ENCODE measurements around the gene NIBAN1.

NIBAN1 gene

DNA sequence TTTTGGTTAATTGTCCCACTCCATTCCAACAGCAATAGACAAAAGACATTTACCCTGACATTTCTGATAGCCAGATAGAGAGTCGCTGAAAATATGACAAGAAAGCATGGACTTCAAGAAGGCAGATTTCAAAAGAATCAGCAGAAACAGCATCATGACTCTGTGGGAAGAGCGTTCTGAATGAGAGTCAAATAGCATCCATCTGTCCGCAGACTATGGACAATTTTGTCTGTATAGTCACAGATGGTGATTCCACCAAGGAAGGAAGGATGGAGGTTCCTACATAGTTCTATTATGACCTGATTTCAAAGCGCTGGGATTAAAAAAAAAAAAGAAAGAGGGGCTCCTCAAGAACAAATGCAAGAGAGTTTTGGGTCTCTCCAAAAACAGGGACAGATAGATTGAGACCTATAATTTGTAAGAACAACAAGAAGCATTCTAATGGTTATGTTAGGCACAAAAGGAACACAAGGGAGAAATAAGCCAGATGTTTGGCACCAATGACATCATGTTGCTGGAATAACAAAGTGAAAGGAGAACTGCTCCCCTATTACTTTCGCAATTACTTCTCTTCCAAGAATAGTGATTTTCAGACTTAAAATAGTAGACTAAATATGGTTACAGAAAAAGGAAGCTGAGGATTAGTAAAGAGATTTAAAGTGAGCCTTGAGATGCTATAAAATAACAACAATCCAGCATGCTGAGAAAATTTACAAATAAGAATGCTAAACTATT, 28.5 kb downstream of the NIBAN1 start:
- no CpG with 5 or more reads among the region's 5 CpGs for WGBS (ENCODE audit: insufficient coverage, insufficient read length)
- Histone ChIP-seq H3K4me3 (ENCODE audit: low read length) (no peak overlapping the region), H3K36me3 (ENCODE audit: control insufficient read depth, insufficient read depth, low read length) (no peaks in the 10 kb centered on the region), H3K27ac (ENCODE audit: low read length) (no peak overlapping the region), H3K27me3 (ENCODE audit: control insufficient read depth, insufficient read depth, low read length) (no peaks in the 10 kb centered on the region), H3K9me3 (ENCODE audit: control insufficient read depth, insufficient read depth, low read length) (no peaks in the 10 kb centered on the region), H3K4me1 (ENCODE audit: control insufficient read depth, insufficient read depth, low read length) (no peaks in the 10 kb centered on the region; the same call in 1 of the 2 replicates)
- DNase-seq (ENCODE audit: low read depth, low spot score): no peak

DNA sequence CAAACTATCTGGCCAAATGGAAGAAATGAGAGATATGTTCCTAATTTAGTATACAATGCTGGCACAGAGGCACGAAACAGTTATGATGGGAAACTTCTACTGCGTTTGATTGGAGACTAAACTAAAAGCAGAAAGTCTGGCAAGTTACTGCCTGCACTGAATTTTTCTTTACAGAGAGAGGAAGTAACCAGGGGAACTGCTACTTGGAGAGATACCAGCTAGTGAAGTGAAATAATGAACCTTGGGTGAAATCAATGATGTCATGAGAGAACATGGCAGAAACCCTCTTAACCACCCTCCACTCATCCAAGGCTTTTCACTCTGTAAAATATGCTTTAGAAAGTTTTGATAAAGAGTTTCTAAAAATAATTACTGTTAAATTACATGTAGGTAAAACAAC, 29.3 kb downstream of the NIBAN1 start:
- Histone ChIP-seq H3K4me3 (ENCODE audit: low read length) (no peak overlapping the region), H3K27me3 (ENCODE audit: control insufficient read depth, insufficient read depth, low read length) (no peaks in the 10 kb centered on the region), H3K27ac (ENCODE audit: low read length) (no peak overlapping the region), H3K36me3 (ENCODE audit: control insufficient read depth, insufficient read depth, low read length) (no peaks in the 10 kb centered on the region), H3K9me3 (ENCODE audit: control insufficient read depth, insufficient read depth, low read length) (no peaks in the 10 kb centered on the region), H3K4me1 (ENCODE audit: control insufficient read depth, insufficient read depth, low read length) (no peaks in the 10 kb centered on the region; the same call in 1 of the 2 replicates)
- WGBS (ENCODE audit: insufficient coverage, insufficient read length): no CpG with 5 or more reads among the region's 2 CpGs
- DNase-seq (ENCODE audit: low read depth, low spot score): no peak

DNA sequence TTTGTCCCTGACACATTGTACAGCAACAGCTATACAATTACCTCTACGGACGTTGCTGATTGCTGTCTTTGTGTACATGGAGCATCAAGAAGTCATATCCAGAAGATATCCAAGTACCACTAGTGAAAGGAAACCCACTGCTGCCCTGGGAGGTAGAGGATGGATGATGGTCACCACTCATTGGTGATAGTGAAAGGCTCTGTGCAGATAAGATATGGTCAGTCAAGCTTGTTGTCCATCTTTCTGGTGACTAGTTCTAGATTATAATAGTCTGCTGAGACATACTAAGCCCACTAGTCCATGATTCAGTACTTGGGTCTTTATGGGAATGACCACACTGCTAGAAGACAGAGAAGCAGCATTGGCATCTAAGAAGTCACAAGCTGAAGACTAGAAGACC, 30.3 kb downstream of the NIBAN1 start:
- no CpG with 5 or more reads among the region's 2 CpGs for WGBS (ENCODE audit: insufficient coverage, insufficient read length)
- H3K36me3 ChIP-seq (ENCODE audit: control insufficient read depth, insufficient read depth, low read length): no peaks in the 10 kb centered on the region
- no peaks in the 10 kb centered on the region; the same call in 1 of the 2 replicates for H3K4me1 ChIP-seq (ENCODE audit: control insufficient read depth, insufficient read depth, low read length)
- no peak for DNase-seq (ENCODE audit: low read depth, low spot score)
- no peak overlapping the region for H3K27ac ChIP-seq (ENCODE audit: low read length)
- H3K27me3 ChIP-seq (ENCODE audit: control insufficient read depth, insufficient read depth, low read length): 0 out of 2 replicates have a peak, but pooled peaks cover 2% of the 10 kb centered on the region
- H3K4me3 ChIP-seq (ENCODE audit: low read length): no peak overlapping the region
- H3K9me3 ChIP-seq (ENCODE audit: control insufficient read depth, insufficient read depth, low read length): no peaks in the 10 kb centered on the region

DNA sequence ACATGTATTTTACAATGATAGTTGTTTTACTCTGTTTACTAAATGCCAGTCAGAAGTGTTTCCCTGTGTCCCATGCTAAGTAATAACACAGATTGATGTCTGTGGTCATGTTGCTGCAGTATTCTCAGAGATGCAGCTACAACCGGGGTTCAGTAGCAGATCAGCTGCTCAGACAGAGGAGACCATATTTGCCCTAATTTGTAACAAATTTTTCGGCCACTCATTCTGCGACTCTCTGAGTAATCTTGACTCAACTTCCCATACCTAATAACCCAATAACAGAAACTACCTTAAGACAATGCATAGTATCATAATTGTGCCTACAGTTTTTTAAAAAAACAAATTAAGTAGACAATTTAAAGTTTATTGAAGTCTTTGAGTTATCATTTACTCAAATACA, 32.6 kb downstream of the NIBAN1 start:
- H3K4me1 ChIP-seq (ENCODE audit: control insufficient read depth, insufficient read depth, low read length): no peaks in the 10 kb centered on the region; the same call in 1 of the 2 replicates
- WGBS (ENCODE audit: insufficient coverage, insufficient read length): no CpG with 5 or more reads among the region's 3 CpGs
- no peaks in the 10 kb centered on the region for H3K36me3 ChIP-seq (ENCODE audit: control insufficient read depth, insufficient read depth, low read length)
- no peaks in the 10 kb centered on the region for H3K9me3 ChIP-seq (ENCODE audit: control insufficient read depth, insufficient read depth, low read length)
- H3K27ac ChIP-seq (ENCODE audit: low read length): no peak overlapping the region
- H3K4me3 ChIP-seq (ENCODE audit: low read length): no peak overlapping the region
- H3K27me3 ChIP-seq (ENCODE audit: control insufficient read depth, insufficient read depth, low read length): 0 out of 2 replicates have a peak, but pooled peaks cover 2% of the 10 kb centered on the region
- no peak for DNase-seq (ENCODE audit: low read depth, low spot score)

DNA sequence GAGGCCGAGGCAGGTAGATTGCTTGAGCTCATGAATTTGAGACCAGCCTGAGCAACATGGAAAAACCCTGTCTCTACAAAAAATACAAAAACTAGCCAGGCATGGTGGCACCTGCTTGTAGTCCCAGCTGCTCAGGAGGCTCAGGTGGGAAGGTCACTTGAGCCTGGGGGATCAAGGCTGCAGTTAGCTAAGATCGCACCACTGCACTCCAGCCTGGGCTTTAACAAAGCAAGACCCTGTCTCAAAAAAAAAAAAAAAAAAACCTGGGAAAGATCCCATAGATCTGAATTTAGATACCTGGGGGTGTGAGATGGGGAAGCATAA, 32.9 kb downstream of the NIBAN1 start:
- no peaks in the 10 kb centered on the region for H3K36me3 ChIP-seq (ENCODE audit: control insufficient read depth, insufficient read depth, low read length)
- no peak overlapping the region for H3K27ac ChIP-seq (ENCODE audit: low read length)
- WGBS (ENCODE audit: insufficient coverage, insufficient read length): no CpG with 5 or more reads among the region's 2 CpGs
- DNase-seq (ENCODE audit: low read depth, low spot score): no peak
- H3K4me1 ChIP-seq (ENCODE audit: control insufficient read depth, insufficient read depth, low read length): no peaks in the 10 kb centered on the region; the same call in 1 of the 2 replicates
- no peak overlapping the region for H3K4me3 ChIP-seq (ENCODE audit: low read length)
- 0 out of 2 replicates have a peak, but pooled peaks cover 2% of the 10 kb centered on the region for H3K27me3 ChIP-seq (ENCODE audit: control insufficient read depth, insufficient read depth, low read length)
- no peaks in the 10 kb centered on the region for H3K9me3 ChIP-seq (ENCODE audit: control insufficient read depth, insufficient read depth, low read length)

GRCh38 chr1:184940694-184941409, 33.5 kb downstream of the NIBAN1 start:
- no peaks in the 10 kb centered on the region for H3K9me3 ChIP-seq (ENCODE audit: control insufficient read depth, insufficient read depth, low read length)
- H3K36me3 ChIP-seq (ENCODE audit: control insufficient read depth, insufficient read depth, low read length): no peaks in the 10 kb centered on the region
- no peak for DNase-seq (ENCODE audit: low read depth, low spot score)
- no peaks in the 10 kb centered on the region for H3K4me1 ChIP-seq (ENCODE audit: control insufficient read depth, insufficient read depth, low read length)
- no CpG with 5 or more reads among the region's 8 CpGs for WGBS (ENCODE audit: insufficient coverage, insufficient read length)
- H3K27me3 ChIP-seq (ENCODE audit: control insufficient read depth, insufficient read depth, low read length): 0 out of 2 replicates have a peak, but pooled peaks cover 2% of the 10 kb centered on the region
- H3K27ac ChIP-seq (ENCODE audit: low read length): no peak overlapping the region
- H3K4me3 ChIP-seq (ENCODE audit: low read length): no peak overlapping the region

GRCh38 chr1:184940226-184940625, 34.1 kb downstream of the NIBAN1 start:
- Histone ChIP-seq H3K4me3 (ENCODE audit: low read length) (no peak overlapping the region), H3K9me3 (ENCODE audit: control insufficient read depth, insufficient read depth, low read length) (no peaks in the 10 kb centered on the region), H3K36me3 (ENCODE audit: control insufficient read depth, insufficient read depth, low read length) (no peaks in the 10 kb centered on the region), H3K4me1 (ENCODE audit: control insufficient read depth, insufficient read depth, low read length) (no peaks in the 10 kb centered on the region), H3K27me3 (ENCODE audit: control insufficient read depth, insufficient read depth, low read length) (0 out of 2 replicates have a peak, but pooled peaks cover 2% of the 10 kb centered on the region), H3K27ac (ENCODE audit: low read length) (no peak overlapping the region)
- no CpG with 5 or more reads among the region's 2 CpGs for WGBS (ENCODE audit: insufficient coverage, insufficient read length)
- DNase-seq (ENCODE audit: low read depth, low spot score): no peak

GRCh38 chr1:184937729-184938128, 36.6 kb downstream of the NIBAN1 start:
- H3K27ac ChIP-seq (ENCODE audit: low read length): no peak overlapping the region
- no peak overlapping the region for H3K4me3 ChIP-seq (ENCODE audit: low read length)
- H3K4me1 ChIP-seq (ENCODE audit: control insufficient read depth, insufficient read depth, low read length): no peaks in the 10 kb centered on the region
- no peaks in the 10 kb centered on the region for H3K9me3 ChIP-seq (ENCODE audit: control insufficient read depth, insufficient read depth, low read length)
- no peak for DNase-seq (ENCODE audit: low read depth, low spot score)
- no CpG with 5 or more reads among the region's 4 CpGs for WGBS (ENCODE audit: insufficient coverage, insufficient read length)
- 0 out of 2 replicates have a peak, but pooled peaks cover 2% of the 10 kb centered on the region for H3K27me3 ChIP-seq (ENCODE audit: control insufficient read depth, insufficient read depth, low read length)
- no peaks in the 10 kb centered on the region for H3K36me3 ChIP-seq (ENCODE audit: control insufficient read depth, insufficient read depth, low read length)

DNA sequence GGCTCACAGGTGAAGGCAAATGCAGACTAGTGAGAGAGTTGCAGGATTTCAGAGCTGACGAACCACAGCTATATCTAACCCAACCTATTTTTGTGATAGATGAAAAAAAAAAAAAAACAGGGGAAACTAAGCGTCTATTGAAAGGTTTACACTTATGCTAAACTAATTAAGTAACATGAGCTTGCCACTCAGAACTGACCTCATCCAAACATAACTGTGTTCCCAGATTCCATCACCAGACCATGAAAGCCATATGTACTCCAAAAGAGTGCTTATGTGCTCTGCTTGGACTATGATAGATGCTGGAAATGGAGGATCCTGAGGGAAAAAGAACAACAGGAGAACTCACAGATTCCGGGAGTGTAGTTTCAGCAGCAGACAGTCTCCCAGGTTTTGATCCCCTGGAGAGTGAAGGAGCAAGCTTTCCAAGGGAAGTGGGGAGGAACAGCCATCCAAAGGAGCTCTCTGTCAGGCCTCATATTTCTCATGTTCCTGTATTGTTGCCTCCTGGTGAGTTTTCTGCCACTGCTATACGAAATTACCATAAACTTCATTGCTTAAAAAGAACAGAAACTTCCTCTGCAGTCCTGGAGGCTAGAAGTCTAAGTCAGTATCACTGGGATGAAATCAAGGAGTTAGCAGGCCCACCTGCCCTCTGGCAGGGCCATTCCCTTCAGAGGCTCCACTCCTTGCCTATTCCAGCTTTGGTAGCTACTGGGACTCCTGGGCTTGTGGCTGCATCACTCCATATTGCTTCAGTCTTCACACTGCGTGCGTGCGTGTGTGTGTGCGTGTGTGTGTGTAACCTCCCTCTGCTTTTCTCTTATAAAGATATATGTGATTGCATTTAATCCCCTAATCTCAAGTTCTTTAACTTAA, 38.1 kb downstream of the NIBAN1 start:
- no peaks in the 10 kb centered on the region for H3K9me3 ChIP-seq (ENCODE audit: control insufficient read depth, insufficient read depth, low read length)

DNA sequence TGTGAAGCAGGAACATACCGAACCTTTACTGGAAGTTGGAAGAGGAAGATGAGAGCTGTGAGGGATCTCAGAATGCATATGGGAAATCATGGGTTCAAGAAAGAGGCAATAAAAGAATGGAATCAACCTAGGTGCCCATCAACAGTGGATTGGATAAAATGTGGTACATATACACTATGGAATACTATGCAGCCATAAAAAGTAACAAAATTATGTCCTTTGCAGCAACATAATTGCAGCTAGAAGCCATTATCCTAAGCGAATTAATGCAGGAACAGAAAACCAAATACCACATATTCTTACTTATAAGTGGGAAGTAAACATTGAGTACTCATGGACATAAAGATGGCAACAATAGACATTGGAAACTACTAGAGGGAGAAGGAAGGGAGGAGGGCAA, 40.4 kb downstream of the NIBAN1 start:
- H3K27me3 ChIP-seq (ENCODE audit: control insufficient read depth, insufficient read depth, low read length): 0 out of 2 replicates have a peak, but pooled peaks cover under 1% of the 10 kb centered on the region
- H3K9me3 ChIP-seq (ENCODE audit: control insufficient read depth, insufficient read depth, low read length): no peaks in the 10 kb centered on the region
- no peak overlapping the region for H3K27ac ChIP-seq (ENCODE audit: low read length)
- H3K36me3 ChIP-seq (ENCODE audit: control insufficient read depth, insufficient read depth, low read length): no peaks in the 10 kb centered on the region
- no CpG with 5 or more reads among the region's 2 CpGs for WGBS (ENCODE audit: insufficient coverage, insufficient read length)
- no peak for DNase-seq (ENCODE audit: low read depth, low spot score)
- no peak overlapping the region for H3K4me3 ChIP-seq (ENCODE audit: low read length)
- H3K4me1 ChIP-seq (ENCODE audit: control insufficient read depth, insufficient read depth, low read length): no peaks in the 10 kb centered on the region

More for the DNA sequence above, 38.1 kb downstream of the NIBAN1 start:
- H3K27me3 ChIP-seq (ENCODE audit: control insufficient read depth, insufficient read depth, low read length): 0 out of 2 replicates have a peak, but pooled peaks cover 2% of the 10 kb centered on the region
- H3K36me3 ChIP-seq (ENCODE audit: control insufficient read depth, insufficient read depth, low read length): no peaks in the 10 kb centered on the region
- no CpG with 5 or more reads among the region's 8 CpGs for WGBS (ENCODE audit: insufficient coverage, insufficient read length)
- DNase-seq (ENCODE audit: low read depth, low spot score): no peak
- H3K4me1 ChIP-seq (ENCODE audit: control insufficient read depth, insufficient read depth, low read length): no peaks in the 10 kb centered on the region
- H3K4me3 ChIP-seq (ENCODE audit: low read length): no peak overlapping the region
- no peak overlapping the region for H3K27ac ChIP-seq (ENCODE audit: low read length)

All from iPS DF 6.9 (cell line).